Measurements from ENCODE around the gene DDX60. TPM values are rescaled to one million over a fixed set of nuclear protein-coding genes. Genes with fewer than 3 reads are reported as not detected.
A peak's percentile ranks its signal among the peaks of the same experiment; 100 is the strongest.
"Not testable (repeated sequence)": the region's sequence is repeated elsewhere in the genome, so short reads cannot be mapped to it uniquely, and the experiment has no call there.

DDX60 gene
- total RNA-seq, 1 experiment from 2014 or later, result 13.5 TPM

DNA sequence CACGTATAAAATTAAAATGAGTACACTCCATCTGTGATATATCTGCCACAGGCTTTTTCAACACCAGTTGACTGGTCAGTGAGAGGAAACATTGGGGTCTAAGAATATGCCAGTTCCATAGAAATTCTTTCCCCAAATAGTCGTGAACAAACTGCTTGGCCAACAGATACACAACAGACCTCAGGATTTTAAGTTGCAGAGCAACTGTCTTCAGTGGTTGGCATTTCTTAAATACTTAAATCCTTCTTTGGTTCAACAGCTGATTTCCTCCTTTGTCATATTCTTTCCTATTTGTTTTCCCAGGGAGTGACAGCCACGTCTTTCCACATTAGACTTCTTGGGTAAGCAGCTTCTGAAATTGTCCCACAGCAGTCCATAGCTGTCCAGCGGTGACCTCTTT, 7.0 kb upstream of the DDX60 start:
- no peaks in the 10 kb centered on the region for H3K27me3 ChIP-seq (replicated peaks)
- no peaks in the 10 kb centered on the region for H3K36me3 ChIP-seq
- no peak for DNase-seq (ENCODE audit: low read depth in 1 of 2, low spot score in 2 of 2)
- H3K27ac ChIP-seq, result no peak overlapping the region
- no peaks in the 10 kb centered on the region for H3K4me1 ChIP-seq (replicated peaks)
- no peak overlapping the region for H3K4me3 ChIP-seq
- no peaks in the 10 kb centered on the region for H3K9me3 ChIP-seq (replicated peaks)

DNA sequence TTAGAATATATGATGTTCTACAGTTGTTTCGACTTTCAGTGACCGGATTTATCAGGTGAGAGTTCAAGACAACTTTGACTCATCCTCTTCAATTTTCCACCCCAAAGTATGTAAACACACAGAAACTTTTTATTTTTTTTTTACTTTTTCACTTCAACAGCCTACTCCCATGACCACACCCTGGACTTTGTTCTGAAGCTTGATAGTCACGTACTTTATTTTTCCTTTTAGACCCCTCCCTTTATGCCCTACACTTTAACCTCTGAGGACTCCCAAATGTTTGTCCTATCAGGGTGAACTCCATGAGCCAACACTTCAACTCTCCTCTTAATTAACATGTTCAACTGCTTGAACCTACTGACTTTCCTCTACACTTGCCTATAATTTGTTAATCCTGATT, 2.5 kb upstream of the DDX60 start:
- H3K36me3 ChIP-seq, result no peaks in the 10 kb centered on the region
- no peak for DNase-seq (ENCODE audit: low read depth in 1 of 2, low spot score in 2 of 2)
- H3K9me3 ChIP-seq (replicated peaks), result no peaks in the 10 kb centered on the region
- peaks cover 16% of the 10 kb centered on the region for H3K4me1 ChIP-seq (replicated peaks)
- H3K4me3 ChIP-seq, result no peak overlapping the region
- no peak overlapping the region for H3K27ac ChIP-seq
- no peaks in the 10 kb centered on the region for H3K27me3 ChIP-seq (replicated peaks)

DNA sequence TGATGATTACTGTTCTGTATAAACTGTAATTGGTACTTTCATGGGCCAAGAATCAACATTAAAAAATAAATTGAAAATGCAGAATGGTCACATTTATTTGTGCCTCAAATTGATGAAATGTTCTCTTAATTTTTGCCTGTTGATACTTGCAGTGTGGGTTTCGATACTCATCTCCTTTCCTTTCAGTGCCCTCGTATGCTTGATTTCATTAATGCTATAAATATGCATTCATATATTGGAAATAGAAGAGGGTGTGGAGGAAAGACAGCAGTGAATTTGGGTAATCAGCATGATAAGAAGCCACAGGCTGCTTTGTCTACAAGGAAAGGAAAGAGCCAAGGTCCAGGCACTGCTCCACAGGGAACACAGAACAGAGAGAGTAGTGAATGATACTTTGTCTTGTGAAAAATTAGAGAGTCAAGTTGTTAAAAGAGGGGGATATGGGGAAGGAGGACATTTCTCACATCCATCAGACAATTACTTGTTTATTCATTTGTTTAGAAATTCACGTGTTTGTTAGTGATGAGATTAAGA, 1.0 kb upstream of the DDX60 start:
- H3K27ac ChIP-seq, result no peak overlapping the region
- H3K4me3 ChIP-seq, result no peak overlapping the region; the same call in 1 of the 2 replicates

DNA sequence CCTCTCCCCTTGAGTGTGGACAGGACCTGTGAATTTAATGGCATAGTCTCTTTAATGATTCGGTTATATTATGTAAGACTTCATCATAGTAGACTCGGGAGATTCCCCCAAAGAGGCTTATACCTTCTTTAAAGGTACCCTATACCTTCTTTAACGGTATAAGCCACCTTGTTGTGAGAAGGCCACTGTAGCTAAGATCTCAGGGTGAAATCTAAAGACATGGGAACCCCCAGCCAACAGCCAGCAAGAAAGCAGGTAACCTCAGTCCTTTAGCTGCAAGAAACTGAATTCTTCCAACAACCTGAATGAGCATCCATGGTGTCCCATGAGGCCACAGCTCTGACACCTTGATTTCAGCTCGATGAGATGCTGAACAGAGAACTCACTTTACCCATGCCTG, 931 bp downstream of the DDX60 start:
- Histone ChIP-seq H3K27ac (peak overlapping the region; percentile 97), H3K9me3 (replicated peaks) (no peaks in the 10 kb centered on the region), H3K36me3 (no peaks in the 10 kb centered on the region), H3K27me3 (replicated peaks) (no peaks in the 10 kb centered on the region), H3K4me1 (replicated peaks) (peaks cover 16% of the 10 kb centered on the region), H3K4me3 (peak overlapping the region; percentile 76)
- no peak for DNase-seq (ENCODE audit: low read depth in 1 of 2, low spot score in 2 of 2)

More for the DNA sequence above, 1.0 kb upstream of the DDX60 start:
- no peaks in the 10 kb centered on the region for H3K36me3 ChIP-seq
- DNase-seq (ENCODE audit: low read depth in 1 of 2, low spot score in 2 of 2), result peak in 1 of 2 experiments; percentile 10
- H3K4me1 ChIP-seq (replicated peaks), result peaks cover 16% of the 10 kb centered on the region
- H3K27me3 ChIP-seq (replicated peaks), result no peaks in the 10 kb centered on the region
- no peaks in the 10 kb centered on the region for H3K9me3 ChIP-seq (replicated peaks)

DNA sequence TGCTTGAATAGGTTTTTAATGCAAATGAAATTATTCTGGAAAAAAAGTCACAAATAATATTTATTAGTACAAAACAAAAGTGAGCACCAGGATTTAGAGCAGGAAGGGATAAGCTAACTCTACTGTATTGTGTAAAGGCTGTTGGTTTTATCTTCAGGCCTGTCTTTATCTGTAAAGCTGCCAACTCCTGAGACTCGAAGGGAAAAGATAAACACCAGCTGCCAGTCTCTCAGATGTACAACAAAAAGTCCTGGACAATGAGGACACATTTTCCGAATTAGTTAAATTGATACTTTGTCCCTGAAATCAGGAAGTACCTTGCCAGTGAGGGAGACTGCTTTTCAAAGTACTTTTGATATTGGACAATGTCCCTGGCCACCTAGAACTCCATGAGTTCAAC, 8.8 kb downstream of the DDX60 start:
- DNase-seq (ENCODE audit: low read depth in 1 of 2, low spot score in 2 of 2), result no peak
- Histone ChIP-seq H3K36me3 (no peaks in the 10 kb centered on the region), H3K4me1 (replicated peaks) (0 out of 2 replicates have a peak, but pooled peaks cover 2% of the 10 kb centered on the region), H3K9me3 (replicated peaks) (no peaks in the 10 kb centered on the region), H3K27ac (no peak overlapping the region), H3K27me3 (replicated peaks) (no peaks in the 10 kb centered on the region), H3K4me3 (no peak overlapping the region)

DNA sequence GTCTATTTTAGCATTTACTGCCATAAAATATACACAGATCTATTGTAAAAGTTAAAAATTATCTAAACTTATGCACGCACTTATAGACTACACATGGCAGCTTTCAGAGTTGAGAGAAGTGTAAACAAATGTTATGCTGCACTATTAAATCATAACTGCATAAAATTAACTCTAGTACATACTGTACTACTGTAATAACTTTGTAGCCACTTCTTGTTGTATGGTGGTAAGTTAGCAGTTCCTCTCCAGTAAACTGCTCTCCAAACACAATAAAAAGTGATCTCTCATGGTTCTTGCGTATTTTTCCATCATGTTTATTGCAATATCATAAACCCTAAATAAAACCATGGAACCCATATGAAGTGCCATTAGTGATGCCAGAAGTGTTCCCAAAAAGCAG, 9.6 kb downstream of the DDX60 start:
- no peak for DNase-seq (ENCODE audit: low read depth in 1 of 2, low spot score in 2 of 2)
- no peak overlapping the region for H3K27ac ChIP-seq
- H3K36me3 ChIP-seq, result no peaks in the 10 kb centered on the region
- H3K9me3 ChIP-seq (replicated peaks), result no peaks in the 10 kb centered on the region
- H3K4me1 ChIP-seq (replicated peaks), result 0 out of 2 replicates have a peak, but pooled peaks cover 2% of the 10 kb centered on the region
- H3K27me3 ChIP-seq (replicated peaks), result no peaks in the 10 kb centered on the region
- no peak overlapping the region for H3K4me3 ChIP-seq

DNA sequence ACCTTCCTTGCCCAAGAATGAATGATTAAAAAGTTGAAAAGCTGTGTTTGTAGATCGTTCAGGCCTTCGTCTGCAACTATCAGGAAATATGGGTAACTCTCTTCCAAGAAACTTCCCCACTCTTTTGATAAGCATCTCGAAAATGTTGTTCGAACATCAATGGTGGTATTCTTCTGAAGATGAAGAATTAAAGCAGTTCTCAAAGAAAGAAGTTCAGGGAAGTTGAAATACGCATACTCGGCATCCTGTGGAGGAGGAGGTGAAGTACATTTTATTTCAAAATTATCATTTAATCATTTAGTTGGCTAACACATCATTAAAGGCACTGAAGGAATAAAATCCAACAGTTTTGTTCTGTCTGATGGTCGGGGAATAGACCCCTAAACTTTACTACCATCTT, 12.1 kb downstream of the DDX60 start:
- Histone ChIP-seq H3K27ac (no peak overlapping the region), H3K4me1 (replicated peaks) (0 out of 2 replicates have a peak, but pooled peaks cover 2% of the 10 kb centered on the region), H3K9me3 (replicated peaks) (no peaks in the 10 kb centered on the region), H3K27me3 (replicated peaks) (no peaks in the 10 kb centered on the region), H3K4me3 (no peak overlapping the region), H3K36me3 (no peaks in the 10 kb centered on the region)
- DNase-seq (ENCODE audit: low read depth in 1 of 2, low spot score in 2 of 2), result no peak

DNA sequence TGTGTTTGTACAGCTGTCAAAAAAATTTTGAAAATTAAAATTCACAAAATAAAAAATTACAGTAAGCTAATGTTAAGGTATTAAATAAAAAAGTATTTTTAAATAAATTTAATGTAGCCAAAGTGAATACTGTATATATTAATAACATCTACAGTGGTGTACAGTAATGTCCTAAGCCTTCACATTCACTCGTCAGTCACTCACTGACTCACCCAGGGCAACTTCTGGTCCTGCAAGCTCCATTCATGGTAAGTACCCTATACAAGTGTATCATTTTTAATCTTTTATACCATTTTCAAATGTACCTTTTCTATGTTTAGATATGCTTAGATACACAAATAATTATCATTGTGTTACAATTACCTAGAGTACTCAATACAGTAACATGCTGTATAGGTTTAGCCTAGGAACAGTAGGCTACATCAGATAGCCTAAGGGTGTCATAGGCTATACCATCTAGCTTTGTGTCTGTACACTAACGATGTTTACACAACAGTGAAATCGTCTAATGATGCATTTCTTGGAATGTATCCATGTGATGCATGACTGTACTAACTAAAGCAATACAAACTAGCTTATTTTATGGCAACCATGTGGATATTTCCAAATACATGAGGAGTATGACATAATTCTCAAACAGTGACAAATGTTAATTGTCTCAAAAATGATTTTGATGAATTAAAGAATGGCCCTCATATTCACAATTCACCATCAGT, 13.7 kb downstream of the DDX60 start:
- no peaks in the 10 kb centered on the region for H3K36me3 ChIP-seq
- H3K4me1 ChIP-seq (replicated peaks), result 0 out of 2 replicates have a peak, but pooled peaks cover 2% of the 10 kb centered on the region
- DNase-seq (ENCODE audit: low read depth in 1 of 2, low spot score in 2 of 2), result peak in 1 of 2 experiments; percentile 16
- no peak overlapping the region for H3K27ac ChIP-seq
- no peak overlapping the region for H3K4me3 ChIP-seq
- no peaks in the 10 kb centered on the region for H3K27me3 ChIP-seq (replicated peaks)
- no peaks in the 10 kb centered on the region for H3K9me3 ChIP-seq (replicated peaks)

DNA sequence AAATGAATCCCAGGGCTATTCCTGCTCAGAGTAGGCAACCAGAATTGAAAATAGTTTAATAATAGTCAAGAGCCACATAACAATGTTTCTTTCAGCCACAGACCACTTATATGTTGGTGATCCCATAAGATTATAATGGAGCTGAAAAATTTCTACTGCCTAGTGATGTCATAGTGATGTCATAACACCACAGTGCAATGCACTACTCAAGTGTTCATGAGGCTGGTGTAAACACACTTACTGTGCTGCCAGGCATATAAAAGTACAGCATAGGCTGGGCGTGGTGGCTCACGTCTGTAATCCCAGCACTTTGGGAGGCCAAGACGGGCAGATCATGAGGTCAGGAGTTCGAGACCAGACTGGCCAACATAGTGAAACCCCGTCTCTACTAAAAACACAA, 15.1 kb downstream of the DDX60 start:
- H3K4me1 ChIP-seq (replicated peaks); H3K27ac ChIP-seq; H3K4me3 ChIP-seq; H3K9me3 ChIP-seq (replicated peaks); H3K36me3 ChIP-seq; H3K27me3 ChIP-seq (replicated peaks); DNase-seq (ENCODE audit: low read depth in 1 of 2, low spot score in 2 of 2): not testable (repeated sequence)

DNA sequence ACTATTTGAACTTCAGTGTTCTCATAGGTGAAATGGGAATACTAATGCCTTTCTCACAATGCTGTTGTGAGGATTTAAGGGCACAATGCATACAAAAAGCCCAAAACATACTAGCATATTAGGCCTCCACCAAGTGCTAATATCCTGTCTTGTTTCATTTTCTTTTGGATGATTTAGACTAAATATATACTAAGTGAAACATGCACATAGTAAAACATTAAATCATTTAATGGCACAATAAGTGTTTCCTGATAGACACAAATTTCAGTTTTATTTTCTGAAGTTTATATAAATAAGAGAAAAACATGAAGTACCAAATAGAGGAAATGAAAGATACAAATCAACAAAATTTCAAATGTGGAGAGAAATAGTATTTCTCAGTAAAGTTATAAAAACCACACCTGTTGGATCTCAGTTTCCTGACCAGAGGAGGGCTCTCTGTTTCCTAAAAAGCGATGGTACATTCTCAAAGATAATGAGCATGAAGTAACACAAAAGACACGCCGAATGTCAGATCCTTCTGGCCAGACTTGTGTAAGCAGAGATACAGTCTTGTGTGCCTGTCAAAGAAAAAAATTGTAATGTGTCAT, 25.1 kb downstream of the DDX60 start:
- no peak overlapping the region for H3K4me3 ChIP-seq

DNA sequence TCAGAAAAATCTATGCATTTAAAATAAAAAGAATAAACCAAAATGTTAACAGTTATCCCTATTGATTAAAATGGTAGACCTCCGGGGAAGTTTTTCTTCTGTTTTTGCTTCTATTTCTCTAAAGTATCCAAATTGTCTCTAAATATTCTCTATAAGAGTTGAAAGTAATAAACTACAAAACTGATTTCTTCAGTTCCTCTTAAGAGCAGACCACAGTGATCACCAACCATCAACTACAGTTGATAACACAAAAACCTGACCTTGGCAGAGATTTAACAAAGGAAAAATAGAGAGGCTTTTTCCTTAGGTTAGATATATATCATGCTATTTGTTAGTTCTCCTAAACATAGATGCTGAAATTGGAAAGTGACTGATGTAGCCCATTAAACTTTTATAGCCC, 27.3 kb downstream of the DDX60 start:
- no peak for DNase-seq (ENCODE audit: low read depth in 1 of 2, low spot score in 2 of 2)
- Histone ChIP-seq H3K27ac (no peak overlapping the region), H3K4me3 (no peak overlapping the region)

More for the DNA sequence above, 25.1 kb downstream of the DDX60 start:
- no peak overlapping the region for H3K27ac ChIP-seq
- H3K9me3 ChIP-seq (replicated peaks), result no peaks in the 10 kb centered on the region
- DNase-seq (ENCODE audit: low read depth in 1 of 2, low spot score in 2 of 2), result no peak
- H3K4me1 ChIP-seq (replicated peaks), result no peaks in the 10 kb centered on the region
- no peaks in the 10 kb centered on the region for H3K27me3 ChIP-seq (replicated peaks)
- H3K36me3 ChIP-seq, result no peaks in the 10 kb centered on the region

DNA sequence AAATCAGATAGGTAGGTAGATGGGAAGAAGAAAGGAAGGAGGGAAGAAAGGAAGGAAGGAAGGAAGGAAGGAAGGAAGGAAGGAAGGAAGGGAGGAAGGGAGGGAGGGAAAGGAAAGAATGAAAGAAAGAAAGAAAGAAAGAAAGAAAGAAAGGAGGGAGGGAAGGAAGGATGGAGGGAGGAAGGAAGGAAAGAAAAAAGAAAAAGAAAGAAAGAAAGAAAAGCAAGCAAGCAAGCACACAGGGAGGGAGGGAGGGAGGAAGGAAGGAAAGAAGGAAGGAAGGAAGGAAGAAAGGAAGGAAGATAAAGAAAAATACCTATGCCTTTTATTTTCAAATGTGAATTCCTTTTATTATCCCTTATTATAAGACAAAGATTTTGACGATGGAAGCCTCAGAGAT, 32.7 kb downstream of the DDX60 start:
- not testable (repeated sequence) for H3K27me3 ChIP-seq (replicated peaks); H3K27ac ChIP-seq; H3K4me3 ChIP-seq; DNase-seq (ENCODE audit: low read depth in 1 of 2, low spot score in 2 of 2); H3K9me3 ChIP-seq (replicated peaks); H3K4me1 ChIP-seq (replicated peaks); H3K36me3 ChIP-seq

More for the DNA sequence above, 27.3 kb downstream of the DDX60 start:
- Histone ChIP-seq H3K9me3 (replicated peaks) (no peaks in the 10 kb centered on the region), H3K4me1 (replicated peaks) (no peaks in the 10 kb centered on the region), H3K36me3 (no peaks in the 10 kb centered on the region), H3K27me3 (replicated peaks) (no peaks in the 10 kb centered on the region)

DNA sequence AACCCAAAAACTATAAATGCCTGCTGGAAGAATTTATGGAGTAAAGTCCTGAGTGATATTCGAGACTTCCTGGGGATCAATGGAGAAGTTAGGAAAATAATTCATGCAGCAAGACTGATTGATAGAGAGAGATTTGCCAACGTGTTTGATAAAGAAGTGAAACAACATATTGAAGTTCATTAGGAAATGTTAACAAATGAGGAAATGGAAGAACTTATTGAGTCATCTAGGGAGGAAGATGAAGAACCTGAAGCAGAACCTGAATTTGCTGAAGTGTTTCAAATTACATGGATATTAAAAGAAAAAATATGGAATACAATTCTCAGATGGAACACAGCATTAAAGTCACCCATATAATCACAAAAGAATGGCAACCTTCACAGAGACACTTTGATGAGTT, 39.0 kb downstream of the DDX60 start:
- Histone ChIP-seq H3K4me1 (replicated peaks) (no peaks in the 10 kb centered on the region), H3K36me3 (no peaks in the 10 kb centered on the region; the same call in 1 of the 2 replicates), H3K4me3 (no peak overlapping the region), H3K27me3 (replicated peaks) (no peaks in the 10 kb centered on the region), H3K27ac (no peak overlapping the region), H3K9me3 (replicated peaks) (no peaks in the 10 kb centered on the region)
- no peak for DNase-seq (ENCODE audit: low read depth in 1 of 2, low spot score in 2 of 2)

DNA sequence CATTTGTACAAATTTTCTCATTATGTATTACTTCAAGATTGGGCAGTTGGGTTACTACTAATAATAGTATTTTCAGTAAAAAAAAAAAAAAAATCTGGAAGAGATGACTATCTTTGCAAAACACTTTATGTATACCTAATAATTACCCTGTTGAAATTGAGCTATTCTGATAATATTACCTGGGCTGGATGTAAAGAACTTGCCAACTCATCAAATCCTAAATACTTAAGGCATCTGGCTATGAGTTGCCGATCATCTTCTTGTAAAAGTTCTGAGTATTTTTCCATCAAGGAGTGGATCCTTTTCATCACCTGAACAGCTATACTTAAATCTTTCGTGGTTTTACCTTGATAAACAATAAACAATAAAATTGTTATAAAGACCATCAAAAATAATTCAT, 42.7 kb downstream of the DDX60 start:
- Histone ChIP-seq H3K4me1 (replicated peaks) (no peaks in the 10 kb centered on the region), H3K4me3 (no peak overlapping the region), H3K27ac (no peak overlapping the region), H3K27me3 (replicated peaks) (no peaks in the 10 kb centered on the region), H3K9me3 (replicated peaks) (no peaks in the 10 kb centered on the region), H3K36me3 (no peaks in the 10 kb centered on the region)
- DNase-seq (ENCODE audit: low read depth in 1 of 2, low spot score in 2 of 2), result no peak
